Tibial nerve (tissue), 4 donors: ENCODE results near the gene TBC1D22A. TPM values are rescaled to one million over a fixed set of nuclear protein-coding genes. Genes with fewer than 3 reads are reported as not detected.

Experiments used
- DNase-seq, 2 donors: peaks; one replicate each; pipeline ENCODE4 v3.0.0-alpha.2; 2019; ENCODE audit warnings: low spot score in 2 of 2
- H3K27ac ChIP-seq, 4 donors: fragments of 200-600 bp; sonication (generic) in 3 of 4; one replicate each; pipeline ENCODE4 v1.5.1; 2017 to 2019; ENCODE audit warnings: mild to moderate bottlenecking in 1 of 4
- H3K27me3 ChIP-seq, 2 donors: fragments of 200-600 bp; sonication (generic) in 1 of 2; one replicate each; pipeline versions ENCODE4 v1.5.1 to v1.6.0; 2017 to 2019
- H3K36me3 ChIP-seq, 3 donors: fragments of 200-600 bp; sonication (generic); one replicate each; pipeline ENCODE4 v1.5.1; 2018 to 2019
- H3K4me1 ChIP-seq, 4 donors: fragments of 200-600 bp; sonication (generic) in 3 of 4; one replicate each; pipeline ENCODE4 v1.5.1; 2017 to 2019
- H3K4me3 ChIP-seq, 4 donors: fragments of 200-600 bp; sonication (generic) in 3 of 4; one replicate each; pipeline ENCODE4 v1.5.1; 2017 to 2019; ENCODE audit warnings: mild to moderate bottlenecking in 1 of 4, moderate library complexity in 1 of 4
- H3K9me3 ChIP-seq, 4 donors: fragments of 200-600 bp; sonication (generic) in 3 of 4; one replicate each; pipeline ENCODE4 v1.5.1; 2017 to 2019
- CTCF ChIP-seq, 5 experiments: fragments of 200-600 bp in 3 of 5; fragments of 450-650 bp in 2 of 5; sonication (generic) in 3 of 5; IDR thresholded peaks; one replicate each; pipeline ENCODE4 v1.5.1; 2016 to 2019; ENCODE audit warnings: antibody characterized with exemption in 5 of 5, mild to moderate bottlenecking in 3 of 5, moderate library complexity in 2 of 5
- EP300 ChIP-seq, 2 donors: sonication (generic); formaldehyde crosslinking; IDR thresholded peaks; one replicate each; pipeline ENCODE4 v1.6.1; 2017; ENCODE audit warnings: antibody characterized with exemption in 2 of 2, mild to moderate bottlenecking in 1 of 2
- POLR2A ChIP-seq, 2 donors: fragments of 450-650 bp; IDR thresholded peaks; one replicate each; pipeline ENCODE4 v1.6.1; 2017; ENCODE audit warnings: antibody characterized with exemption in 2 of 2, mild to moderate bottlenecking in 2 of 2, moderate library complexity in 2 of 2
- WGBS, 2 donors: methylation state at CpG; one replicate each; pipeline ENCODE4 v1.1.5; 2018; 5-methylcytosine and 5-hydroxymethylcytosine counted together
- total RNA-seq, 4 donors: library from RNA; depleted of rRNA; stranded (reverse); fragments of >200 nt; gene quantifications; one replicate each; pipeline ENCODE4 v1.1.0, GENCODE V29; 2016

TBC1D22A gene
- total RNA-seq, 4 donors from 2014 or later, result 27.3 to 35.4 (median 29.3) TPM

- no peak for TF ChIP-seq EP300 (IDR thresholded peaks at IDR 0.05)
- no peak for TF ChIP-seq POLR2A (IDR thresholded peaks at IDR 0.05)
- TF ChIP-seq CTCF (IDR thresholded peaks at IDR 0.05), result no peak
- H3K4me1 ChIP-seq, result no peaks in the 10 kb centered on the region
- no peak for DNase-seq
These were observed 447.7 kb downstream of the TBC1D22A start for GRCh38 chr22:47210112-47210657.

DNA sequence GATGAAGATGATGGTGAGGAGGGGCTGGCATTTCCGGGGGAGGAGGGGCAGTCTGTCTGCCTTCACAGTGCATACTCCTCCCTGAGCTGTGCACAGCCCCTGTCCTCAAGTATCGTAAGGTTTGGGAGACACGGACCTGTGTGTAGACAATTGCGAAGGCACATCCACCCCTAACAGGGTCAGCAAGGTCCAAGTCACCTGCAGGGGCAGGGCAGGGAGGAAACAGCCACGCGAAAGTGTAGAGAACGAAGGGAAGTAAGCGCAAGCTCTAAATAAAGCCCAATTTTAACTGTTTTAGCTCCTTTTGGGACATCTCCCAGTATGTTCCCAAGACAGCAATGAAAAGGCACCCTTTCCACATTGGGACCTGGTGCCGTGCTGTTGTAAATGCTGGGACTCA, 448.2 kb downstream of the TBC1D22A start:
- Histone ChIP-seq H3K4me3 (no peak overlapping the region), H3K27ac (no peak overlapping the region), H3K9me3 (no peaks in the 10 kb centered on the region), H3K36me3 (no peaks in the 10 kb centered on the region), H3K27me3 (no peaks in the 10 kb centered on the region), H3K4me1 (no peaks in the 10 kb centered on the region)
- 91 to 93% methylated on average over 9 of the region's 9 CpGs for whole genome bisulfite sequencing, 2 donors
- TF ChIP-seq POLR2A (IDR thresholded peaks at IDR 0.05) (no peak), EP300 (IDR thresholded peaks at IDR 0.05) (no peak), CTCF (IDR thresholded peaks at IDR 0.05) (no peak)
- DNase-seq, result no peak

More at GRCh38 chr22:47210112-47210657, 447.7 kb downstream of the TBC1D22A start:
- H3K36me3 ChIP-seq, result no peaks in the 10 kb centered on the region
- no peaks in the 10 kb centered on the region for H3K9me3 ChIP-seq
- WGBS, 2 donors, result 94 to 98% methylated on average over 19 of the region's 19 CpGs
- no peak overlapping the region for H3K4me3 ChIP-seq
- no peak overlapping the region for H3K27ac ChIP-seq
- H3K27me3 ChIP-seq, result no peaks in the 10 kb centered on the region

DNA sequence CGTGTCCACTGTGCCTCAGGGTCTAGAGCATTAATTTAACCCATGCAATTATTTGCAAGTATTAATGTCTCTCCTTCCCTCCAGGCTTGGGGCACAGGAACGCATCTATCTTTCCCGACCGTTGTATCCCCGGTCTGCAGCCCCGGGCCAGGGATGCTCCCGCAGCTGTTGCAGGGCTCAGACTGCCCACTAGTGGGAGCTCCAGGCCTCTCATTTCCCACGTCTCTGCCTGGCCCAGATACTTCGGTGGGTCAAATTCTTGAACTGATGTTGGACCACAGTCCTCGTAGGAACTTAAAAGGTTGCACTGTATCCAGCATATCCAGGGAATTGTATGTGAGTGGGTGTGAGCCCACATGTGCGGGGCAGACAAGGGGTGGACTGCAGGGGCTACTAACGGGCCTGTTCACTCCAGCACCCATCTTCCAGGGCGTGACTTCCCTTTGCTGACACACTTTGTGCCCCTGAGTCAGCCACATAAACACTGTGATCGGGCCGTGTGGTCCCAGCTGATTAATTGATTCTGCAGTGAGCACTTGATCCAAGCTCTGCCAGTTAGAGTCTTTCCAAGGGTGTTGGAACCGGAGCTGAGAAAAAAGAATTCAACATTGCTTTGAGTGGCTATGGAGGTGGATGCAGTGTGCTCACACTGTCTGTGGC, 451.3 kb downstream of the TBC1D22A start:
- Histone ChIP-seq H3K4me1 (no peaks in the 10 kb centered on the region), H3K9me3 (no peaks in the 10 kb centered on the region), H3K4me3 (no peak overlapping the region), H3K36me3 (no peaks in the 10 kb centered on the region), H3K27ac (no peak overlapping the region), H3K27me3 (no peaks in the 10 kb centered on the region)
- 79 to 85% methylated on average over 16 of the region's 16 CpGs for WGBS, 2 donors
- peak in 2 of 5 experiments; percentile 34 to 61 for TF ChIP-seq CTCF (IDR thresholded peaks at IDR 0.05)
- no peak for TF ChIP-seq POLR2A (IDR thresholded peaks at IDR 0.05)
- no peak for DNase-seq

DNA sequence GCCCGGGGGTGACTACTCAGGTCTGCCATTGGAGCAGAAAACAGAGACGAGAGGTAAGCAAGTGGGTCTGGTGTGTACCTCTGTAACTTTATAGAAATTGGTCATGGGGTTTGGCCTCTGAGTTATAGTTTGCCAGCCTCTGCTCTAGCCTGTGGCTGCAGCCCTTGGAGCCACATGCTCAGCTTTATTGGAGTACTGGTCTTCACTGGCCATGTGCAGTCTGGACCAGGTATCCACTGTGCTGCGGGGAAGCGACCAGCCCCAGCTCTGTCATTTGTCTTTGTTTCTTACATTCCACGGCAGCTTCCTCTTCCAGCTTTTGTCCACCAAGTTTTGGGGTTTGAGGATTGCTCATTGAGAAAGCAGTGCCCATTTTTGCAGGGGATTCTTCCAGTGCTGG, 453.4 kb downstream of the TBC1D22A start:
- TF ChIP-seq CTCF (IDR thresholded peaks at IDR 0.05) (no peak), EP300 (IDR thresholded peaks at IDR 0.05) (no peak), POLR2A (IDR thresholded peaks at IDR 0.05) (no peak)
- Histone ChIP-seq H3K9me3 (no peaks in the 10 kb centered on the region), H3K27ac (no peak overlapping the region), H3K4me3 (no peak overlapping the region), H3K4me1 (no peaks in the 10 kb centered on the region), H3K36me3 (no peaks in the 10 kb centered on the region), H3K27me3 (no peaks in the 10 kb centered on the region)
- no peak for DNase-seq
- 81 to 83% methylated on average over 5 of the region's 5 CpGs for WGBS, 2 donors

- H3K4me1 ChIP-seq, result no peaks in the 10 kb centered on the region
- no peaks in the 10 kb centered on the region for H3K27me3 ChIP-seq
- TF ChIP-seq CTCF (IDR thresholded peaks at IDR 0.05) (no peak), POLR2A (IDR thresholded peaks at IDR 0.05) (no peak), EP300 (IDR thresholded peaks at IDR 0.05) (no peak)
- H3K27ac ChIP-seq, result no peak overlapping the region
- no peak overlapping the region for H3K4me3 ChIP-seq
- 90 to 93% methylated on average over 15 of the region's 15 CpGs for WGBS, 2 donors
- no peak for DNase-seq
- no peaks in the 10 kb centered on the region for H3K9me3 ChIP-seq
- H3K36me3 ChIP-seq, result no peaks in the 10 kb centered on the region
These were observed 456.2 kb downstream of the TBC1D22A start for GRCh38 chr22:47218671-47219070.
